H9 (cell line): ENCODE measurements around the gene DENND11. TPM values are rescaled to one million over a fixed set of nuclear protein-coding genes. Genes with fewer than 3 reads are reported as not detected.

ENCODE experiments used
- DNase-seq: peaks from one replicate; pipeline ENCODE4 v3.0.0-alpha.2; 2017
- H2AFZ ChIP-seq: one replicate; pipeline ENCODE4 v1.6.1; 2013; ENCODE audit warnings: mild to moderate bottlenecking, low read length, control low read depth, moderate library complexity
- H2AK5ac ChIP-seq: 2 replicates; pipeline ENCODE4 v1.6.1; 2013; ENCODE audit warnings: low read length, control low read depth, mixed read lengths; ENCODE audit not compliant: insufficient read length
- H2BK120ac ChIP-seq: one replicate; pipeline ENCODE4 v1.6.1; 2013; ENCODE audit warnings: low read depth, mild to moderate bottlenecking, low read length, control low read depth, inconsistent platforms; ENCODE audit not compliant: poor library complexity, severe bottlenecking
- H2BK12ac ChIP-seq: 2 replicates; pipeline ENCODE4 v1.6.1; 2013; ENCODE audit warnings: low read length, control low read depth, mixed read lengths, low read depth; ENCODE audit not compliant: insufficient read length
- H2BK15ac ChIP-seq: 2 replicates; pipeline ENCODE4 v1.6.1; 2013; ENCODE audit warnings: low read depth, low read length, control low read depth
- H2BK20ac ChIP-seq: one replicate; pipeline ENCODE4 v1.6.1; 2013; ENCODE audit warnings: low read depth, mild to moderate bottlenecking, low read length, control low read depth, inconsistent platforms; ENCODE audit not compliant: poor library complexity, severe bottlenecking
- H2BK5ac ChIP-seq: 2 replicates; pipeline ENCODE4 v1.6.1; 2013; ENCODE audit warnings: low read length, control low read depth, mixed read lengths; ENCODE audit not compliant: insufficient read length
- H3K14ac ChIP-seq: 2 replicates; pipeline ENCODE4 v1.6.1; 2013; ENCODE audit warnings: low read length, control low read depth; ENCODE audit not compliant: insufficient read depth
- H3K18ac ChIP-seq: 2 replicates; pipeline ENCODE4 v1.6.1; 2013; ENCODE audit warnings: low read depth, mild to moderate bottlenecking, mixed read lengths, low read length, control low read depth; ENCODE audit not compliant: insufficient read length
- H3K23ac ChIP-seq: 2 replicates; pipeline ENCODE4 v1.6.1; 2013; ENCODE audit warnings: low read length, control low read depth, mixed read lengths, low read depth; ENCODE audit not compliant: insufficient read length
- H3K23me2 ChIP-seq: 2 replicates; pipeline ENCODE4 v1.6.1; 2013; ENCODE audit warnings: low read depth, mild to moderate bottlenecking, mixed read lengths, low read length, control low read depth; ENCODE audit not compliant: insufficient read length, poor library complexity, severe bottlenecking
- H3K27ac ChIP-seq: 2 replicates; pipeline ENCODE4 v1.5.1; 2013; ENCODE audit warnings: low read length, control low read depth, mixed read lengths, low read depth; ENCODE audit not compliant: insufficient read length
- H3K27me3 ChIP-seq: 2 replicates; pipeline ENCODE4 v1.6.1; 2013; ENCODE audit warnings: low read length, control low read depth, inconsistent platforms; ENCODE audit not compliant: insufficient read depth
- H3K4ac ChIP-seq: 2 replicates; pipeline ENCODE4 v1.6.1; 2013; ENCODE audit warnings: low read depth, mild to moderate bottlenecking, control low read depth, inconsistent platforms, low read length, moderate library complexity
- H3K4me1 ChIP-seq: 2 replicates; pipeline ENCODE4 v1.6.1; 2013; ENCODE audit warnings: low read length, control low read depth, inconsistent platforms; ENCODE audit not compliant: insufficient read depth
- H3K4me2 ChIP-seq: 2 replicates; pipeline ENCODE4 v1.6.1; 2013; ENCODE audit warnings: low read length, control low read depth, mixed read lengths; ENCODE audit not compliant: insufficient read length, insufficient read depth
- H3K56ac ChIP-seq: 2 replicates; pipeline ENCODE4 v1.6.1; 2013; ENCODE audit warnings: low read depth, mild to moderate bottlenecking, mixed read lengths, low read length, control low read depth; ENCODE audit not compliant: insufficient read length
- H3K79me1 ChIP-seq: 2 replicates; pipeline ENCODE4 v1.6.1; 2013; ENCODE audit warnings: low read depth, mild to moderate bottlenecking, moderate library complexity, low read length, control low read depth, inconsistent platforms; ENCODE audit not compliant: insufficient read depth, poor library complexity, severe bottlenecking
- H3K79me2 ChIP-seq: 2 replicates; pipeline ENCODE4 v1.6.1; 2013; ENCODE audit warnings: low read length, control low read depth, inconsistent platforms; ENCODE audit not compliant: insufficient read depth
- H3K9ac ChIP-seq: 2 replicates; pipeline ENCODE4 v1.6.1; 2013; ENCODE audit warnings: low read length, control low read depth, mixed read lengths; ENCODE audit not compliant: insufficient read length; ENCODE audit errors: extremely low read depth
- H3K9me3 ChIP-seq: one replicate; pipeline ENCODE4 v1.6.1; 2013; ENCODE audit warnings: low read depth, low read length, inconsistent platforms; ENCODE audit not compliant: control insufficient read depth
- H3T11ph ChIP-seq: one replicate; pipeline ENCODE4 v1.6.1; 2013; ENCODE audit warnings: mild to moderate bottlenecking, low read length, control low read depth, inconsistent platforms
- H4K20me1 ChIP-seq: one replicate; pipeline ENCODE4 v1.6.1; 2013; ENCODE audit not compliant: control insufficient read depth, insufficient read length, insufficient read depth
- H4K5ac ChIP-seq: 2 replicates; pipeline ENCODE4 v1.6.1; 2013; ENCODE audit warnings: low read depth, mild to moderate bottlenecking, mixed read lengths, low read length, control low read depth; ENCODE audit not compliant: insufficient read length
- H4K8ac ChIP-seq: replicated peaks from 2 replicates; pipeline ENCODE4 v1.6.1; 2013; ENCODE audit warnings: low read length, control low read depth, mixed read lengths, low read depth; ENCODE audit not compliant: insufficient read length
- H4K91ac ChIP-seq: 2 replicates; pipeline ENCODE4 v1.6.1; 2013; ENCODE audit warnings: low read depth, mild to moderate bottlenecking, moderate library complexity, mixed read lengths, low read length, control low read depth; ENCODE audit not compliant: insufficient read length
- H3K27ac Mint-ChIP-seq, 3 experiments: 2 replicates in 2 of 3; 3 replicates in 1 of 3; pipeline ENCODE4 v1.8.0; 2020 to 2021; ENCODE audit warnings: mixed read lengths in 3 of 3, mild to moderate bottlenecking in 1 of 3, moderate library complexity in 1 of 3
- H3K27me3 Mint-ChIP-seq: 2 replicates; pipeline ENCODE4 v1.8.0; 2021; ENCODE audit warnings: low read depth, mild to moderate bottlenecking, moderate library complexity, mixed read lengths
- H3K36me3 Mint-ChIP-seq, 3 experiments: 2 replicates in 2 of 3; 3 replicates in 1 of 3; pipeline ENCODE4 v1.8.0; 2020 to 2021; ENCODE audit warnings: low read depth in 3 of 3, mixed read lengths in 3 of 3; ENCODE audit not compliant: insufficient read depth in 1 of 3
- H3K4me1 Mint-ChIP-seq, 2 experiments: 2 replicates each; pipeline ENCODE4 v1.8.0; 2020; ENCODE audit warnings: mixed read lengths in 2 of 2
- H3K4me3 Mint-ChIP-seq, 2 experiments: 2 replicates in 1 of 2; 3 replicates in 1 of 2; pipeline ENCODE4 v1.8.0; 2020 to 2021; ENCODE audit warnings: mild to moderate bottlenecking in 2 of 2, mixed read lengths in 2 of 2, moderate library complexity in 1 of 2
- H3K9me3 Mint-ChIP-seq, 2 experiments: 2 replicates in 1 of 2; 3 replicates in 1 of 2; pipeline ENCODE4 v1.8.0; 2020; ENCODE audit warnings: mild to moderate bottlenecking in 2 of 2, mixed read lengths in 2 of 2, moderate library complexity in 1 of 2
- CTCF ChIP-seq: fragments of 200-600 bp; sonication (generic); conservative IDR thresholded peaks from 3 replicates; pipeline ENCODE4 v1.8.0; 2021; ENCODE audit warnings: antibody characterized with exemption, mild to moderate bottlenecking
- WGBS: extraction: QIAGEN DNeasy Blood & Tissue Kit; methylation state at CpG from one replicate; pipeline ENCODE4 v1.1.7; 2013; ENCODE audit warnings: missing lambda C conversion rate, low lambda C conversion rate, mixed read lengths; ENCODE audit not compliant: insufficient read length; ENCODE audit errors: extremely low coverage; 5-methylcytosine and 5-hydroxymethylcytosine counted together
- total RNA-seq: library from RNA; stranded (reverse); gene quantifications from 2 replicates; pipeline ENCODE4 v1.2.1, GENCODE V29; 2021

Gene DENND11
- total RNA-seq, 1 experiment from 2014 or later, result 21.9 TPM

- H3K9me3 ChIP-seq, result no peaks in the 10 kb centered on the region
- no peak overlapping the region for H3K56ac ChIP-seq
- TF ChIP-seq CTCF, result no peak
- no CpG with 5 or more reads among the region's 4 CpGs for WGBS
- H2BK5ac ChIP-seq, result no peak overlapping the region
- H4K8ac ChIP-seq, result no peak overlapping the region
- no peaks in the 10 kb centered on the region for H3K23me2 ChIP-seq
- no peak overlapping the region for H2BK12ac ChIP-seq
- no peaks in the 10 kb centered on the region for H3K79me1 ChIP-seq
- H3K27me3 ChIP-seq, result no peaks in the 10 kb centered on the region
- no peak for DNase-seq
- Mint-ChIP-seq H3K36me3 (peaks cover 8 to 44% (median 36%) of the 10 kb centered on the region in 3 experiments; a peak in 6 of 7 replicates), H3K4me1 (no peaks in the 10 kb centered on the region; a peak in 1 of 4 replicates), H3K9me3 (no peaks in the 10 kb centered on the region), H3K27me3 (no peaks in the 10 kb centered on the region), H3K4me3 (no peak overlapping the region), H3K27ac (no peak overlapping the region)
- H3K79me2 ChIP-seq, result no peaks in the 10 kb centered on the region
- H3K9ac ChIP-seq, result no peak overlapping the region
- H3K4me2 ChIP-seq, result no peak overlapping the region
- no peak overlapping the region for H4K5ac ChIP-seq
- H3K18ac ChIP-seq, result no peak overlapping the region
- no peak overlapping the region for H3K14ac ChIP-seq
- H2BK20ac ChIP-seq, result no peak overlapping the region
- H3K23ac ChIP-seq, result no peak overlapping the region
- H3T11ph ChIP-seq, result no peak overlapping the region
- no peak overlapping the region for H2BK15ac ChIP-seq
- no peak overlapping the region for H4K91ac ChIP-seq
- H3K27ac ChIP-seq, result no peak overlapping the region
- no peaks in the 10 kb centered on the region for H3K4me1 ChIP-seq
- no peak overlapping the region for H2BK120ac ChIP-seq
- H3K4ac ChIP-seq, result no peak overlapping the region
- H2AFZ ChIP-seq, result no peak overlapping the region
- no peak overlapping the region for H2AK5ac ChIP-seq
- no peaks in the 10 kb centered on the region for H4K20me1 ChIP-seq
These were observed 41.7 kb downstream of the DENND11 start for GRCh38 chr7:141660259-141660658.
